HUES64 (cell line): ENCODE results near the gene SSTR1.
A peak's percentile ranks its signal among the peaks of the same experiment; 100 is the strongest.

Experiments
- H3K27ac ChIP-seq: 2 replicates; pipeline ENCODE4 v1.7.0; 2013; ENCODE audit warnings: low read depth, low read length, inconsistent platforms
- H3K27me3 ChIP-seq: 2 replicates; pipeline ENCODE4 v1.6.1; 2013; ENCODE audit warnings: mild to moderate bottlenecking, low read length; ENCODE audit not compliant: insufficient read depth
- H3K36me3 ChIP-seq: 2 replicates; pipeline ENCODE4 v1.6.1; 2013; ENCODE audit warnings: mild to moderate bottlenecking, low read length; ENCODE audit not compliant: insufficient read depth
- H3K4me1 ChIP-seq: 2 replicates; pipeline ENCODE4 v1.6.1; 2013; ENCODE audit warnings: mild to moderate bottlenecking, low read length, moderate library complexity; ENCODE audit not compliant: insufficient read depth
- H3K4me3 ChIP-seq: 2 replicates; pipeline ENCODE4 v1.5.1; 2013; ENCODE audit warnings: mild to moderate bottlenecking, low read length, moderate library complexity
- H3K9ac ChIP-seq: 2 replicates; pipeline ENCODE4 v1.6.1; 2013; ENCODE audit warnings: mild to moderate bottlenecking, low read depth, low read length
- H3K9me3 ChIP-seq: 2 replicates; pipeline ENCODE4 v1.6.1; 2013; ENCODE audit warnings: low read depth, low read length; ENCODE audit not compliant: insufficient read depth
- WGBS: fragments of 150-250, 120-280 bp; methylation state at CpG from one replicate; pipeline ENCODE4 v1.1.7; 2013; ENCODE audit warnings: missing lambda C conversion rate; 5-methylcytosine and 5-hydroxymethylcytosine counted together

SSTR1 gene

DNA sequence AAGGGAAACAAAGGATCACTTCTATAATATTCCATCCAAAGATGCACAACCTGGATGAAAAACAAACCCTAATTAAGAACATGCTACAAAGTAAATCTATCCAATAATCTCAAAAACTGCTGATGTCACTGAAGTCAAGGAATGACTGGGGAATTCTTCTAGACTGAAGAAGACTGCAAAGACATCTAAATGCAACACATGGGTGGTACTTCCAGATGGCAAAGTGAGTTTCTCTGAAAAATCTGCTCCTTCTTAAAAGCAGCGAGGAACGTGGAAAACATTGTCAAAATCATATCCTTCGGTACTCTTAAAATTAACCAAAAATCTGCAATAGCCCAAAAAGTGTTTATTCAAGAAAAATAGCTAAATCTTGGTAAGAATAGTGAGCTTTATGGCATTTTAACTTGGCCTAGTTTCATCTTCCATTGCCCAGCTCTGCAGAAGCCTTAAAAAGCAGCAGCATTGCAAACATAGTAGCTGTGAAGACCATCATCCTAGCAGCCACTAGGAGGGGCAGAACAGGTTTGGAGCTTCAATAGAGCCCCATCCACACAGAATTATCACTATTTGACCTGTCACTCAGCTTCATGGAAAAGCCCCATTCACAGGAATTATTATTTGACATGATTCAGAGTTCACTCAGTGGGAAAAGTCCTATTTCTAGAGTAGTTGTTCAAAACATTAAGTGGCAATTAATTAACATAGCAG lies 40.8 kb downstream of the SSTR1 start:
- no peak overlapping the region for H3K27ac ChIP-seq
- H3K9ac ChIP-seq = no peak overlapping the region
- no peak overlapping the region for H3K4me3 ChIP-seq
- H3K27me3 ChIP-seq = peaks cover 27% of the 10 kb centered on the region
- no peaks in the 10 kb centered on the region for H3K9me3 ChIP-seq
- H3K36me3 ChIP-seq = no peaks in the 10 kb centered on the region
- H3K4me1 ChIP-seq = no peaks in the 10 kb centered on the region
- 97% methylated on average over 3 of the region's 3 CpGs for WGBS

GRCh38 chr14:38250331-38250730 lies 42.6 kb downstream of the SSTR1 start:
- no peaks in the 10 kb centered on the region for H3K4me1 ChIP-seq
- H3K36me3 ChIP-seq = no peaks in the 10 kb centered on the region
- no peak overlapping the region for H3K4me3 ChIP-seq
- peaks cover 41% of the 10 kb centered on the region for H3K27me3 ChIP-seq
- H3K9ac ChIP-seq = no peak overlapping the region
- no peak overlapping the region for H3K27ac ChIP-seq
- no peaks in the 10 kb centered on the region for H3K9me3 ChIP-seq

- Histone ChIP-seq H3K27ac (no peak overlapping the region), H3K36me3 (no peaks in the 10 kb centered on the region), H3K9ac (no peak overlapping the region), H3K27me3 (peaks cover 54% of the 10 kb centered on the region), H3K4me3 (no peak overlapping the region), H3K4me1 (no peaks in the 10 kb centered on the region), H3K9me3 (no peaks in the 10 kb centered on the region)
- WGBS = 96% methylated on average over 4 of the region's 4 CpGs
Observed at GRCh38 chr14:38252066-38252710, 44.5 kb downstream of the SSTR1 start.

- Histone ChIP-seq H3K9ac (no peak overlapping the region), H3K4me1 (no peaks in the 10 kb centered on the region), H3K27ac (no peak overlapping the region), H3K36me3 (no peaks in the 10 kb centered on the region), H3K4me3 (no peak overlapping the region), H3K27me3 (peaks cover 62% of the 10 kb centered on the region), H3K9me3 (no peaks in the 10 kb centered on the region)
- 88% methylated on average over 3 of the region's 4 CpGs for WGBS
Observed at GRCh38 chr14:38253676-38254075, 46.0 kb downstream of the SSTR1 start.

DNA sequence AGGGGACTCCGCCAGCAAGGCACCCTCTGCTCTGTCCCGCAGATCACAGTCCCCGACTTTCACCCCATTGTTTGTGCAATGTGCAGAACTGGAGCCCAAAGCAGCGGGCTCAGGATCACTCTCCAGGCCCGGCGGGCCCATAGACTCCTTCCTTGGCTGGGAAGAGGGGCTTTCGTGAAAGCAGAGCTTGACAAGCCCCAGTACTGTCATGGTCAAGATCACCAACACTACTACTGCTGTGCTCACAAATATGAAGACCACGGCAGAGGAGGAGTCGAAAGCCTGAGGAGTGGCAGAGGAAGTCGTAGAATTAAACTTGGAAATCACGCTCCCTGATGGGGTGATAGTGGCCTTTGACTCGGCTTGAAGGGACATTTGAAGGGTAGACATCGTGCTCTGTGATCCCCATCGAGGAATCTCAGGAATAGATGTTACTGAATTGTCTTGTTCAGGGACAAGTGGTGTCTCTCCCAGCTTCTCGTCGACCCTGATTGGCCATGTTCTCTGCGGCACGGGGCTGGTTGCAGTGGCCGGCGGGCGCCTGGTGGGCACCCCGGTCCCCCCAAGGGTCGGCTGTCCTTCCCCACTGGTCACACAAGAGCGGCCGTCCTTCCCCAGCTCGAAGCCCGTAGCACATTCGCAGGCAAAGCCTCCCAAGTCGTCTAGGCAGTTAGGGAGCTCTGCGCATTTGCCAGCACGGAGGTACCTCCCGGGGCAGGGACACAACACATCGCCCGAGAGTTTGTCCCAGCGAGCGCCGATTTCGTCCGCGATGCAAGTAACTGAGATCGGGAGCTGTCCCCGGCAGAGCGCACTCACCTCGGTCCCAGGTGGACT lies 47.1 kb downstream of the SSTR1 start:
- Histone ChIP-seq H3K27me3 (peaks cover 66% of the 10 kb centered on the region), H3K4me1 (no peaks in the 10 kb centered on the region), H3K4me3 (peak overlapping the region; percentile 59), H3K9me3 (no peaks in the 10 kb centered on the region), H3K27ac (no peak overlapping the region), H3K36me3 (no peaks in the 10 kb centered on the region), H3K9ac (no peak overlapping the region)
- WGBS = 23% methylated on average over 44 of the region's 44 CpGs

DNA sequence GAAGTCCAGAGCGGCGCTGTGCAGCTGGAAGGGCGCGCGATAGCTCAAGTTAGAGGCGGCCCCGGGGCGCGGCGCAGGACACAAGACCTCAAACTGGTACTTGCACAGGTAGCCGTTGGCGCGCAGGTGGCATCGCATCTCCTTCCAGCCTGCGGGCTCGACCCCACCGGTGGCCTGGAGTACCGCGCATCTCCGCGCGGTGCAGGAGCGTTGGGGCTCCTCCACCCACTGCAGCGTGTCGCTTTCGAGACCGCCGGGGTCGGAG lies 47.6 kb downstream of the SSTR1 start:
- Histone ChIP-seq H3K27ac (no peak overlapping the region), H3K36me3 (no peaks in the 10 kb centered on the region), H3K4me1 (no peaks in the 10 kb centered on the region), H3K9me3 (no peaks in the 10 kb centered on the region), H3K27me3 (peaks cover 71% of the 10 kb centered on the region), H3K9ac (peak overlapping the region; percentile 14; the same call in 1 of the 2 replicates), H3K4me3 (peak overlapping the region; percentile 59)
- 1% methylated on average over 29 of the region's 29 CpGs for WGBS

DNA sequence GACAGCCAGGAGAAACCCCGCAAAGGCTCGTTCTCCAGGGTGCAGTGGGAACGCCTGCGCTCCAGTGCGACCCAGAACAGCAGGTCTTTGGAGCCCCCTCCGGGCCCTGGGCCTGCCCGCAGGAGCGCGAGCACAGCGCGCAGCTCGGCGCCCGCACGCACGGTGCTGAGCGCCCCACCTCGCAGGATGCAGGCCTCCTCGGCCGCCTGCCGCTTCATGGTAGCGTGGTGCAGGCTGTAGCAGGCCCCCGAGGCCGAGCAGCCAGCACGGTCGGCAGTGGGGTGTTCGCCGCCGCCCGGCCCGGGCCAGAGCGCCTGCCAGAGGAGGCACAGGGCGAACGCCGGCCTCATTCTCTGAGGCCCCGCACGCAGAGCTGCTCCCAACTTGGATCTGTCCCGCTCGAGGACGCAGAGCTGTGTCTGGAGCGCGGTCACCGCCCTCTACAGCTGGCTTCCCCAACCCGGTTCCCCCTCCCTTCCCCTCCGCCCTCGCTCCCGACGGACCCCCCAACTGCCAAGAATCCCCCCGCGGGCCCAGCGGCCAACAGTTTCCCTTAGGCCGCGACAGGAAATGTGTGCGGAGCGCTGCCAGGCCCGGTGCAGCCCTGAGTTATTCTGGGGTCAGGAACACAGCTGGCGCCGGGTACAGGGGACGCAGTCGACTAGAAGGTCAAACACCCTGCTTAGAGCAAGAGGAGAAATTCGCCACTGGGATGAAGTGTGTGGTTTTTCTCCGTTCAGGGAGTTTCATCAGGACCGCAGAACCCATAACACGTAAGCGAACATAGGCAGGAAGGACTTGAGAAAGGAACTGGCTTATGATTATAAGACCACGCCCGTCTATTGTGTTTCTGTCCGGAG lies 48.2 kb downstream of the SSTR1 start, which contains the start of gene CLEC14A:
Gene CLEC14A, minus strand, starts transcription at position 421 of the 860 bp plus-strand sequence. Its CDS starts 71 bp downstream, at position 350.
- Histone ChIP-seq H3K27ac (no peak within 1 kb of the TSS), H3K36me3 (no peaks in the 10 kb centered on the region), H3K4me1 (no peaks in the 10 kb centered on the region), H3K4me3 (peak within 1 kb of the TSS; percentile 59), H3K9me3 (no peaks in the 10 kb centered on the region), H3K27me3 (peaks cover 71% of the 10 kb centered on the region), H3K9ac (peak within 1 kb of the TSS; percentile 14; the same call in 1 of the 2 replicates)
- 9% methylated on average over 68 of the region's 68 CpGs for WGBS

DNA sequence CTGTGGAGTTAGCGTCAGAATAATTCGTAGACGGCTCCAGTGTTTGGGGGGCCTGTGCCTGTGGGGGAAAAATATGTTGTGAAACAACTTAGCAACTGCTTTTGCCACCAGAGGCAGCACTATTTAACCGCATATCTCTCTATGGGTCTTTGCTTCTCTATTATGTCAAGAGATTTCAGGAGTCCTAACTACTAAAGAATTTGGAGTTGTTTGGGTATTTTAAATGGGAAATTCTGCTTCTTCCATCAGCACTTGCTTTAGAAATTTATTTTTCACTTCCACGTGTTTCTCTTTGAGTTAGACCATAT lies 48.8 kb downstream of the SSTR1 start:
- no peak overlapping the region for H3K9ac ChIP-seq
- no peaks in the 10 kb centered on the region for H3K36me3 ChIP-seq
- WGBS = 42% methylated on average over 3 of the region's 5 CpGs
- H3K27me3 ChIP-seq = peaks cover 76% of the 10 kb centered on the region
- no peak overlapping the region for H3K27ac ChIP-seq
- peak overlapping the region; percentile 59 for H3K4me3 ChIP-seq
- no peaks in the 10 kb centered on the region for H3K4me1 ChIP-seq
- H3K9me3 ChIP-seq = no peaks in the 10 kb centered on the region

DNA sequence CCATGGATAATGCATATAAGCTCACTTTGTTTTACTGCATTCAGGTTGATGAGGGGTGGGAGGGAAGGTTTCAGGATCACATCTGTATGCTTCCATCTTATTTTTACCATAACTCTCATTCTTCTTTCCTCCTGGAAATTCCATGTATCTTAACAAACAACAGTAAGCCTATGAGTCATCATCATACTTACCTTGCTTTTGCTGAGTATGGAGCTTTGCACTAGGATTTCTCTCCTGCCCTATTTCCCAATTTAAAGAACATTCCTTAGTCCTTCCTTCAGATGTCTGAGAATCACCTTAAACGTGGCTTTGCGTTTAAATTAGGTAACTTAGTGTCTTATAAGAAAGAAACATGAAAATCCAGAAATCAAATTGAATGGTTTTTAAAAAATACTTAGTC lies 49.8 kb downstream of the SSTR1 start:
- H3K27me3 ChIP-seq = peaks cover 72% of the 10 kb centered on the region
- H3K27ac ChIP-seq = no peak overlapping the region
- no peaks in the 10 kb centered on the region for H3K36me3 ChIP-seq
- no peak overlapping the region for H3K9ac ChIP-seq
- no peak overlapping the region for H3K4me3 ChIP-seq
- H3K4me1 ChIP-seq = no peaks in the 10 kb centered on the region
- no peaks in the 10 kb centered on the region for H3K9me3 ChIP-seq
- WGBS = no CpG with 5 or more reads among the region's 2 CpGs

GRCh38 chr14:38261620-38262019 lies 53.9 kb downstream of the SSTR1 start:
- WGBS = 94% methylated on average over 1 of the region's 1 CpG
- Histone ChIP-seq H3K36me3 (no peaks in the 10 kb centered on the region), H3K9ac (no peak overlapping the region), H3K9me3 (no peaks in the 10 kb centered on the region), H3K4me1 (no peaks in the 10 kb centered on the region), H3K27ac (no peak overlapping the region), H3K4me3 (no peak overlapping the region), H3K27me3 (peaks cover 34% of the 10 kb centered on the region)
